Endothelial cell of umbilical vein (primary cell): Measurements from ENCODE around the gene ERBB4. TPM values are rescaled to one million over a fixed set of nuclear protein-coding genes. Genes with fewer than 3 reads are reported as not detected.

Source experiments
- BruUV-seq: library from RNA; stranded (reverse); fragments of 400-500 nt; replicated peaks from 2 replicates; lab custom pipeline; 2021; lab: Mats Ljungman, UMichigan
- CTCF ChIA-PET: fragments of 300-600, 350-600 bp; sonication (Branson Sonifier 250); formaldehyde crosslinking; loops from one replicate; lab custom pipeline; 2021; ENCODE audit warnings: antibody characterized with exemption, inconsistent platforms; lab: Charles Lee
- POLR2A ChIA-PET: fragments of 300-600, 350-600 bp; sonication (Branson Sonifier 250); formaldehyde crosslinking; loops from one replicate; lab custom pipeline; 2021; ENCODE audit warnings: antibody characterized with exemption, inconsistent platforms; lab: Charles Lee
- DNase-seq: peaks from one replicate; pipeline ENCODE4 v3.0.0-alpha.2; 2011; ENCODE audit warnings: low read depth, low spot score
- FAIRE-seq: peaks from 2 replicates; lab custom pipeline; 2011; peaks lifted over from hg19 to GRCh38; lab: Jason Lieb, UNC
- H2AFZ ChIP-seq: 2 replicates; pipeline ENCODE4 v1.6.0; 2012; ENCODE audit warnings: low read depth, low read length, control low read depth, inconsistent platforms
- H3K27ac ChIP-seq: 2 replicates; pipeline ENCODE4 v1.5.1; 2011; ENCODE audit warnings: low read depth, mild to moderate bottlenecking, control low read depth, low read length, moderate library complexity; ENCODE audit not compliant: insufficient read depth
- H3K27me3 ChIP-seq, 2 experiments: 2 replicates each; pipeline versions ENCODE4 v1.6.0 to v1.6.1; 2011; ENCODE audit warnings: low read length in 2 of 2, mixed read lengths in 1 of 2; ENCODE audit not compliant: control insufficient read depth in 2 of 2, insufficient read depth in 2 of 2
- H3K36me3 ChIP-seq, 2 experiments: 2 replicates in 1 of 2; 3 replicates in 1 of 2; pipeline ENCODE4 v1.5.1; 2011; ENCODE audit warnings: low read length in 2 of 2, mild to moderate bottlenecking in 1 of 2, moderate library complexity in 1 of 2; ENCODE audit not compliant: control insufficient read depth in 2 of 2, insufficient read depth in 2 of 2; ENCODE audit errors: extremely low read depth in 1 of 2
- H3K4me1 ChIP-seq: 3 replicates; pipeline ENCODE4 v1.5.1; 2011; ENCODE audit warnings: mild to moderate bottlenecking, low read length; ENCODE audit not compliant: control insufficient read depth, insufficient read depth; ENCODE audit errors: extremely low read depth
- H3K4me2 ChIP-seq: 2 replicates; pipeline ENCODE4 v1.6.1; 2011; ENCODE audit warnings: low read length, control low read depth, mixed read lengths; ENCODE audit not compliant: insufficient read depth
- H3K4me3 ChIP-seq, 3 experiments: fragments of 200-600 bp in 1 of 3; sonication (generic), shearing (Covaris generic) in 1 of 3; replicated peaks in 1 of 3; 2 replicates each; pipeline ENCODE4 v1.5.1; 2011 to 2016; ENCODE audit warnings: control low read depth in 3 of 3, low read length in 3 of 3, mild to moderate bottlenecking in 2 of 3, inconsistent platforms in 1 of 3, low read depth in 1 of 3, moderate library complexity in 1 of 3; ENCODE audit not compliant: insufficient read depth in 1 of 3
- H3K79me2 ChIP-seq: 2 replicates; pipeline ENCODE4 v1.6.0; 2012; ENCODE audit warnings: low read length, inconsistent platforms; ENCODE audit not compliant: control insufficient read depth, insufficient read depth
- H3K9ac ChIP-seq: replicated peaks from 2 replicates; pipeline ENCODE3; 2011; ENCODE audit warnings: low read length, control low read depth; ENCODE audit not compliant: insufficient read depth; ENCODE audit errors: extremely low read depth
- H3K9me1 ChIP-seq: replicated peaks from 3 replicates; pipeline ENCODE4 v1.6.0; 2011; ENCODE audit warnings: mild to moderate bottlenecking, low read length; ENCODE audit not compliant: control insufficient read depth, insufficient read depth; ENCODE audit errors: extremely low read depth
- H3K9me3 ChIP-seq: replicated peaks from 2 replicates; pipeline ENCODE4 v1.5.1; 2012; ENCODE audit warnings: low read length, inconsistent platforms; ENCODE audit not compliant: control insufficient read depth, insufficient read depth
- H4K20me1 ChIP-seq: replicated peaks from 2 replicates; pipeline ENCODE3; 2011; ENCODE audit warnings: mild to moderate bottlenecking, low read length; ENCODE audit not compliant: control insufficient read depth, insufficient read depth; ENCODE audit errors: extremely low read depth
- EZH2 ChIP-seq: IDR thresholded peaks from 2 replicates; pipeline ENCODE4 v1.6.1; 2012; ENCODE audit warnings: borderline replicate concordance, low read depth, mild to moderate bottlenecking, moderate library complexity, low read length, inconsistent platforms; ENCODE audit not compliant: severe bottlenecking
- FOS ChIP-seq: IDR thresholded peaks from 2 replicates; pipeline ENCODE4 v1.6.1; 2011; ENCODE audit warnings: mild to moderate bottlenecking, low read length, moderate library complexity, borderline replicate concordance; ENCODE audit not compliant: insufficient read depth
- GATA2 ChIP-seq: IDR thresholded peaks from 2 replicates; pipeline ENCODE4 v1.7.0; 2011; ENCODE audit warnings: low read depth, mild to moderate bottlenecking, moderate library complexity, mixed read lengths, low read length; ENCODE audit not compliant: insufficient read length, insufficient read depth
- JUN ChIP-seq: IDR thresholded peaks from 2 replicates; pipeline ENCODE4 v1.6.1; 2011; ENCODE audit warnings: borderline replicate concordance, low read depth; ENCODE audit not compliant: insufficient read length, insufficient read depth
- MAX ChIP-seq: IDR thresholded peaks from 2 replicates; pipeline ENCODE4 v1.6.1; 2011; ENCODE audit not compliant: insufficient read depth, insufficient read length
- MYC ChIP-seq: IDR thresholded peaks from one replicate; pipeline ENCODE4 v1.6.1; 2011; ENCODE audit warnings: mild to moderate bottlenecking, low read depth, low read length
- POLR2A ChIP-seq: IDR thresholded peaks from 2 replicates; pipeline ENCODE4 v1.6.1; 2012; ENCODE audit warnings: low read depth, mild to moderate bottlenecking, control low read depth, low read length
- POLR2AphosphoS5 ChIP-seq: IDR thresholded peaks from 2 replicates; pipeline ENCODE4 v1.6.1; 2012; ENCODE audit warnings: low read depth, mild to moderate bottlenecking, control low read depth, low read length, moderate library complexity; ENCODE audit not compliant: insufficient read depth
- dilution Hi-C: fragments of 300-500 bp; cut with MboI; formaldehyde crosslinking; loops from one replicate; pipeline ENCODE4 v1.15.0; 2019; ENCODE audit warnings: low sequenced_read_pairs; ENCODE audit not compliant: extremely low pct_ligation_motif_present
- intact Hi-C: fragments of 100-400 bp; cut with micrococcal nuclease; formaldehyde crosslinking; loops from one replicate; pipeline ENCODE4 v1.10.0; 2022
- polyA plus RNA-seq, 4 experiments: library from polyadenylated mRNA; depleted of rRNA in 3 of 4; stranded (reverse) in 3 of 4; unstranded in 1 of 4; fragments of >200 nt; gene quantifications; 2 replicates each; pipeline versions ENCODE4 v1.2.1 to v1.2.3, GENCODE V29; 2011 to 2012; ENCODE audit warnings: missing spikeins in 1 of 4
- total RNA-seq: library from RNA; stranded (reverse); gene quantifications from 2 replicates; pipeline ENCODE4 v1.2.3, GENCODE V29; 2021
- TF ChIP-seq, protein P1 (sequence below), 2 donors: IDR thresholded peaks; 1 replicate in 1 of 2; 2 replicates in 1 of 2; pipeline ENCODE4 v1.5.1; 2011; ENCODE audit warnings: low read length in 2 of 2, mild to moderate bottlenecking in 2 of 2, moderate library complexity in 2 of 2, control low read depth in 1 of 2, inconsistent platforms in 1 of 2, low read depth in 1 of 2; ENCODE audit not compliant: insufficient read depth in 1 of 2; ENCODE audit errors: extremely low read depth in 1 of 2

ERBB4 gene
- total and polyA plus RNA-seq, 2 donors (not counting 3 experiments of a cell fraction or from before 2014, with no cell fraction given) = 0.01 to 0.27 TPM

DNA sequence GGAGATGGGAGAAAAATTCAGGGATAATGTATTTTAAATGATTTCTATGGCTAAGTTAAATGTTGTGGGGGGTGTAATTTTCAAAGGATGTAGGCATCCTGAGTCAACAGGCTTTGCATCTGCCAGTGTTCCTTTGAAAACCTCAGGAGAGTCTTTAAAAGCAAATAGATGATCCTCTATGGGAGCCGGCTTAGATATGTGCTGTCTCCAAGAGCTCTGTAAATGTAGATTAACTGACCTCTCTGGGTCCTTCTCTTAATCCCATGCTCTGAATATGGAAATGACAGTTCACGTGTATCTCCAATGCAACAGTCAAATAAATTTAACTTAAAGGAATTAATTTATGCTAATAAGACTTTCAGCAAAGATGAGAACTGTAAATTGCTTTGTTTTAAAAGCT lies 292.7 kb downstream of the ERBB4 start:
- no peak overlapping the region for H3K9ac ChIP-seq
- H3K4me2 ChIP-seq = no peak overlapping the region
- no peak overlapping the region for H3K27ac ChIP-seq
- H2AFZ ChIP-seq = no peak overlapping the region
- dilution Hi-C loops = no loop called here
- no peaks in the 10 kb centered on the region for H3K79me2 ChIP-seq
- intact Hi-C loops = no loop called here
- FAIRE-seq (no peak), DNase-seq (no peak)
- no peaks in the 10 kb centered on the region for H3K36me3 ChIP-seq
- H3K4me1 ChIP-seq = no peaks in the 10 kb centered on the region
- TF ChIP-seq FOS = no peak
- no peak for TF ChIP-seq MAX
- no peak for TF ChIP-seq GATA2
- TF ChIP-seq MYC = no peak
- no peak for TF ChIP-seq EZH2
- no peak for TF ChIP-seq JUN
- TF ChIP-seq POLR2AphosphoS5 = no peak
- TF ChIP-seq, protein P1, sequence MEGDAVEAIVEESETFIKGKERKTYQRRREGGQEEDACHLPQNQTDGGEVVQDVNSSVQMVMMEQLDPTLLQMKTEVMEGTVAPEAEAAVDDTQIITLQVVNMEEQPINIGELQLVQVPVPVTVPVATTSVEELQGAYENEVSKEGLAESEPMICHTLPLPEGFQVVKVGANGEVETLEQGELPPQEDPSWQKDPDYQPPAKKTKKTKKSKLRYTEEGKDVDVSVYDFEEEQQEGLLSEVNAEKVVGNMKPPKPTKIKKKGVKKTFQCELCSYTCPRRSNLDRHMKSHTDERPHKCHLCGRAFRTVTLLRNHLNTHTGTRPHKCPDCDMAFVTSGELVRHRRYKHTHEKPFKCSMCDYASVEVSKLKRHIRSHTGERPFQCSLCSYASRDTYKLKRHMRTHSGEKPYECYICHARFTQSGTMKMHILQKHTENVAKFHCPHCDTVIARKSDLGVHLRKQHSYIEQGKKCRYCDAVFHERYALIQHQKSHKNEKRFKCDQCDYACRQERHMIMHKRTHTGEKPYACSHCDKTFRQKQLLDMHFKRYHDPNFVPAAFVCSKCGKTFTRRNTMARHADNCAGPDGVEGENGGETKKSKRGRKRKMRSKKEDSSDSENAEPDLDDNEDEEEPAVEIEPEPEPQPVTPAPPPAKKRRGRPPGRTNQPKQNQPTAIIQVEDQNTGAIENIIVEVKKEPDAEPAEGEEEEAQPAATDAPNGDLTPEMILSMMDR (IDR thresholded peaks at IDR 0.05; ENCODE audit: extremely low read depth in 1 of 2, insufficient read depth in 1 of 2, low read depth in 1 of 2, low read length in 2 of 2) = no peak
- no peak for TF ChIP-seq POLR2A
- no TSS peak for BruUV-seq
- H3K4me3 ChIP-seq = no peak overlapping the region
- ChIA-PET POLR2A (no interaction called here), CTCF (interaction anchor here (0.8 to 1.1 kb wide), 5 partner anchors 241 to 790 kb away, joined by 3 to 13 read pairs (median 4); no protein-coding TSS in a partner anchor)
- no peaks in the 10 kb centered on the region for H3K9me3 ChIP-seq
- no peaks in the 10 kb centered on the region for H3K27me3 ChIP-seq
- no peaks in the 10 kb centered on the region for H4K20me1 ChIP-seq
- no peaks in the 10 kb centered on the region for H3K9me1 ChIP-seq
